Hypothalamus (tissue), 51 donors: Measurements from ENCODE around the gene COL6A1.

ENCODE experiments used
- DNase-seq, 51 donors: peaks; one replicate each; lab custom pipeline; 2025; lab: John Stamatoyannopoulos, UW

Gene COL6A1

GRCh38 chr21:45993210-45994085 lies 11.9 kb downstream of the COL6A1 start:
- DNase-seq: no peak

GRCh38 chr21:45994086-45994661 lies 12.6 kb downstream of the COL6A1 start:
- DNase-seq: no peak

- DNase-seq: no peak
Observed at GRCh38 chr21:45994759-45995685, 13.5 kb downstream of the COL6A1 start.

GRCh38 chr21:45995686-45996179 lies 14.2 kb downstream of the COL6A1 start:
- DNase-seq: no peak

- no peak for DNase-seq
Observed at GRCh38 chr21:45996311-45997204, 15.0 kb downstream of the COL6A1 start.

- no peak for DNase-seq
Observed at GRCh38 chr21:45997205-45997494, 15.6 kb downstream of the COL6A1 start.

- no peak for DNase-seq
Observed at GRCh38 chr21:45997495-45998275, 16.1 kb downstream of the COL6A1 start.

GRCh38 chr21:45998276-45998701 lies 16.7 kb downstream of the COL6A1 start:
- DNase-seq: no peak

- DNase-seq: no peak
Observed at GRCh38 chr21:45998871-45999580, 17.5 kb downstream of the COL6A1 start.

GRCh38 chr21:45999581-46000181 lies 18.1 kb downstream of the COL6A1 start:
- DNase-seq: no peak

- no peak for DNase-seq
Observed at GRCh38 chr21:46000182-46000730, 18.7 kb downstream of the COL6A1 start.

GRCh38 chr21:46000731-46001641 lies 19.4 kb downstream of the COL6A1 start:
- no peak for DNase-seq

GRCh38 chr21:46001821-46002681 lies 20.5 kb downstream of the COL6A1 start:
- no peak for DNase-seq

- DNase-seq: no peak
Observed at GRCh38 chr21:46002841-46003574, 21.4 kb downstream of the COL6A1 start.

- DNase-seq: no peak
Observed at GRCh38 chr21:46003575-46004007, 22.0 kb downstream of the COL6A1 start.
